Stimulated activated CD4-positive, alpha-beta T cell treated with anti-CD3 and anti-CD28 coated beads, Interleukin-4, amount 100 ng/mL, for 24 hours (primary cell): Measurements from ENCODE around the gene SAMD11.
"Not testable (repeated sequence)": the region's sequence is repeated elsewhere in the genome, so short reads cannot be mapped to it uniquely, and the experiment has no call there.

Experiments
- DNase-seq: peaks from one replicate; pipeline ENCODE4 v3.0.0-alpha.2; 2020

SAMD11 gene

DNA sequence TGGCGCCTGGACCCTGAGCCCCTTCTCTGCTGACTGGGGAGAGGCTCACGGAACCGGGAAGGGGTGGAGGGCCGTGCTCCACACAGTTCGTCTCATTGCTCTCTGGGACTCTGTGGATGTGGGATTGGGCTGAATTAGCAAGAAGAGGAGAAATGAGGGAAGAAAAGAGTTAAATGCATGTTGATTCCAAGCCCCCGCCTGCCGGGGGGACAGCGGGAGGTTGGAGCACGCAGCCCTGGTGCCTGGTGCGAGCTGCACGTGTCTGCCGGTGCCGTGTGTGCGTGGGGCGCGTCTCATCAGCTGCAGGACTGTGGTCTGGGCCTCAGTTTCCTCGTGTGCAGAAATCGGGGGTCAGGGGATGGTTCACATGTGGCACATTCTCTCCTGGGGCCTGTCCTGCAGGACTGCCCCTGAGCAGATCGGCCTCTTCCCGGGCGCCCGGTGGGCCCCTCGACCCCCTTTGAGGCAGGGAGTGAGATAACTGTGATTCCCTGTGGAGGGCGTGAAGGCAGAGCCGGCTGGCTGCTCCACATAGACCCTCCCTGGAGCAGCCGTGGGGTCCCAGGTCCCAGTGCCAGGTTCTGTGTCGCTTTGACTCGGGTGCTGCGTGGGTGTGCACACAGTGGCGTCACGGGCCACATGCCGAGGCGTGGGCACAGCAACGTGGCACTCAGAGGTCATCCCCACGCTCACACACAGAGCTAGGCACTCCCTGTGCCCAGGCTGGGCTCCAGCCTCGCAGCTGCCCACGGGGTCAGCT is 11.4 kb downstream of the SAMD11 start:
- no peak for DNase-seq

DNA sequence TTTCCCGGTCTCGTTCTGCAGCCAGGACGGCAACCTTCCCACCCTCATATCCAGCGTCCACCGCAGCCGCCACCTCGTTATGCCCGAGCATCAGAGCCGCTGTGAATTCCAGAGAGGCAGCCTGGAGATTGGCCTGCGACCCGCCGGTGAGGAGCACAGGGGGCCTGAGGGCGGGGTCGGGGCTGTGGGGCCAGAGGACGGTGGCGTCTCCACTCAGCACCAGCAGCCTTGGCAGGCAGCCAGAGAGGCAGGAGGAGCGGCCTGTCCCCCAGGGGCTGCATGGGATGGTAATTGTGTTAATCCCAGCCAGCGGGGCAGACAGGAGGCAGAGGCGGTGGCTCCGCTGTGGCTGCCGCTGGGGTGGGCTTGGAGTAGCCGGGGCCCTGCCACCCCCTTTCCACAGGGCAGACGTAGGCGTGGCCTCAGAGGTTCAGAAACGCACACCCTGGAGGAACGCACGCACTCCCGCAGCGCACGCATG is 12.1 kb downstream of the SAMD11 start:
- no peak for DNase-seq

DNA sequence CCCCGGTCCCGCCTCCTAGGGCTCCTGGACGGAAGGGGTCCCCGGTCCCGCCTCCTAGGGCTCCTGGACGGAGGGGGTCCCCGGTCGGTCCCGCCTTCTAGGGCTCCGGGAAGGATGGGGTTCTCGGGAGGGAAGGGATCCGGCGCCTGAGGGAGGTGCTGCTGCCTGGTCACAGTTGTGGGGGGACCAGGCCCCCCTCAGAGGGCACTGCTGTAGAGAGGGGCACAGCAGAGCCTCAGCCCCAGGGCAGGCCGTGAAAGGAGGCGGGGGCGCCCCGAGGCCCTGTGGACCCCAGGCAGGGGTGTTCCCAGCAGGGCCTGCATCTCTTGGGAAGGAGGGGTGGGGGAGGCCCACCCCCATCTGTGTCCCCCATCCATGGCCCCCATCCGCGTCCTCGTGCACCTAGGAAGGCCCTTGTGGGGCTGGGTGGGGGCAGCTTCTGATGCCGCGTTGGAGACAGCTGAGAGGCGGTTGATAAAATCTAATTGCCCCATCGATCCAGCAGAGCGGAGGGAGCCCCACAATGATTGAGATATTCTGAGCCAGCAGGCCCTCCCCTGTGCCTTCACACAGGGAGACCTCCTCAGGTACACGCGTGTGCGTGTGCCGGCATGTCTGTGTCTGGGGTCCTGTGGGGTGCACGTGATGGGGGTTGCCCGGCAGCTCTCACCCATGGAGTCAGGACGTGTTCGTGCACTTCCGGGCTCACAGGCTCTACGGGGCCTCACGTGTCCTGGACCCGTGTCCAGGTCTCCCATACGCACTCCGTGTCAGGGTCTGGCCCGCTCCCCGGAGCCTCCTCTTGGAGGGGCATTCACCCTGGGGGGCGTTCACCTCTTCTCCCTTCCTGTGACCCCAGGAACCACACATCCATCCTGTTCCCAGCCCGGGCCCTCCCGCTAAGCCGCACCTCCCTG is 12.9 kb downstream of the SAMD11 start:
- no peak for DNase-seq

DNA sequence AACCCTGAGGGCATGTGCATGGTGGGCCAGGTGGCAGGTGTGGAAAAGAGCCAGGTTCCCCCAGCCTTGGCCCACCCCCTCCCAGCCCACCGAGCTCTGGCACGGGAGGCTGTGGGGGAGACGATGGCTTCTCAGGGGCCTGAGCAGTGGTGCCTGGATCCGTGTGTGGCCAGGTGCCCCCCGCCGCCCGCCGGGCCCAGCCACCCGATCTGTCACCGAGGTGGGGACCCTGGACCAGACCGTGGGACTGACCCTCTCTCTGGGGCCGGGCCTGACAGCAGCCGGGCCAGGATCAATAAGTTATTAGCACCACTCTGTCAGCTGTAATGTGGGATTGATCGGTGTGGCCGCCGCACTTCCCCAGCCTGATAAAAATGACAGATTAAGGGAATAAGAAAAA is 13.8 kb downstream of the SAMD11 start:
- no peak for DNase-seq

DNA sequence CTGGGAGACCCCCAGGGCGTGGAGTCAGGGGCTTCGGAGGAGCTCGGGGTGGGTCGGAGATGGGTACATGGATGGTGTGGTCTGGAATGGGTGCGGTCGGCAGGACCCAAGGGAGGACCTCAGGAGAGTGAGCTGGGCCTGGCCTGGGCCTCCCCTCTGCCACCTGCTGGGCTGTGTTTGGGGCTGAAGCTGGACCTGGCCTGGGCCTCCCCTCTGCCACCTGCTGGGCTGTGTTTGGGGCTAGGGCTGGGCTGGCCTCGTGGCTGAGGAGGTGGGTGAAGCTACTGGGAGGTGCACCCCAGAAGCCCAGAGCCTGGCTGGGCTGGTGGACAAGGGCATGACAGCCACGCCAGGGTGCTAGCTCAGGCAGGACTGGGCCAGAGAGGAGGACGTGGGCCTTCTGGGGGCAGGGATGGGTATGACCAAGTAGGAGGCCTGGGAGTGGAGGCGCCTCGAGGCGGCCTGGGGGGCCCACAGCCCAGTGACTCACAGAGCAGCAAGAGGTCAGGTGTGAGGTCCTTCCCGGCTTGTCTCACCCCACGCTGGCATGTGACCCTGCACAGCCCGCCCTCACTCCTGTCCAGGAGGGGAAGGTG is 14.5 kb downstream of the SAMD11 start:
- no peak for DNase-seq

DNA sequence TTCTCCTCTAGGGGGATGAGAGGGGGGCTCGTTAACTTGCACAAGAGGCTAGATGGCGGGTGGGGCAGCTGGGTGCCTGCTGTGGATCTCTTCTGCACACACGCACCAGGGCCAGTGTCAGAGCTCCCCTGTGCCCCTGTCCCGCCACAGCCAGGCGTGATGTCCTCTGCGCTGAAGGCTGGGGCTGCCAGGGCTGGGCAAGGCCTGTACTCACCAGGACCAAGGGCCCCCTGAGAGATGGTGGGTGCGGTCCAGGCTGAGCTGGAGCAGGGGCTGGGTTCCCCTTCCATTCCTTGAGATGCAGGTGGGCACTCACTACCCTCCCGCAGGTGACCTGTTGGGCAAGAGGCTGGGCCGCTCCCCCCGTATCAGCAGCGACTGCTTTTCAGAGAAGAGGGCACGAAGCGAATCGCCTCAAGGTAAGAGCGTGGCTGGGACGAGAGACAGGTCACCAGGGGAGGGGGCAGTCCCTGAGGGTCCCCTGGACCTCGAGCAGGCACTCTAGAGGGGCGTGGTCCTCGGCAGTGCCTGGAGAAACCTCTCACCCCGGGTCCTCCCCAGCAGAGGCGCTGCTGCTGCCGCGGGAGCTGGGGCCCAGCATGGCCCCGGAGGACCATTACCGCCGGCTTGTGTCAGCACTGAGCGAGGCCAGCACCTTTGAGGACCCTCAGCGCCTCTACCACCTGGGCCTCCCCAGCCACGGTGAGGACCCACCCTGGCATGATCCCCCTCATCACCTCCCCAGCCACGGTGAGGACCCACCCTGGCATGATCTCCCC is 15.2 kb downstream of the SAMD11 start:
- no peak for DNase-seq

DNA sequence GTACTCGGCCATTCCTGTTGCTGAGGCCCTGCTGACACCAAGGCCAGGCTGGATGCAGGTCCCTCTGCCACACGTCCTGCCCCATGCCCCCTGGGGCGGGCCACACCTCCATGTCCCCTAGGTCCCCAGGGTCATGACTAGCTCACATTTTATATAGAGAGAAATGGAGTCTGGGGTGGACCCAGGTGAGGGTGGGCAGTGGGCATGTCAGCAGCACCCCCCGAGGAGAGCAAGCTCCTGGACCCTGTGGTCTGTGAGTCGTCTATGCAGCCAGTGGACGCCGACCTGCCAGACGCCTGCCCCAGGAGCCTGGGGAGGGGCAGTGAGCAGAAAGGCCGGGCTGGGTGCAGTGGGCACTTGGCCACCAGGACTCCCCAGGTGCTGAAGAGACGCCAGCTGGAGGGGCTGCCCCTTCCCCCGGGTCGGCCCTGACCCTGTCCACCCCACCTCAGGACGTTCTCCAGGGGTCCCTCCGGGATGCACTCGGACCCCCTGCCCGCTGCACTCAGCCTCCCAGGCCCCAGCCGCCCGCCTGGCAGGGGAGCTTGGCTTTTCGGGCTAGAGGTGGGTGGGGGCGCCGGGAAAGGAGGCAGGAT is 15.9 kb downstream of the SAMD11 start:
- no peak for DNase-seq

DNA sequence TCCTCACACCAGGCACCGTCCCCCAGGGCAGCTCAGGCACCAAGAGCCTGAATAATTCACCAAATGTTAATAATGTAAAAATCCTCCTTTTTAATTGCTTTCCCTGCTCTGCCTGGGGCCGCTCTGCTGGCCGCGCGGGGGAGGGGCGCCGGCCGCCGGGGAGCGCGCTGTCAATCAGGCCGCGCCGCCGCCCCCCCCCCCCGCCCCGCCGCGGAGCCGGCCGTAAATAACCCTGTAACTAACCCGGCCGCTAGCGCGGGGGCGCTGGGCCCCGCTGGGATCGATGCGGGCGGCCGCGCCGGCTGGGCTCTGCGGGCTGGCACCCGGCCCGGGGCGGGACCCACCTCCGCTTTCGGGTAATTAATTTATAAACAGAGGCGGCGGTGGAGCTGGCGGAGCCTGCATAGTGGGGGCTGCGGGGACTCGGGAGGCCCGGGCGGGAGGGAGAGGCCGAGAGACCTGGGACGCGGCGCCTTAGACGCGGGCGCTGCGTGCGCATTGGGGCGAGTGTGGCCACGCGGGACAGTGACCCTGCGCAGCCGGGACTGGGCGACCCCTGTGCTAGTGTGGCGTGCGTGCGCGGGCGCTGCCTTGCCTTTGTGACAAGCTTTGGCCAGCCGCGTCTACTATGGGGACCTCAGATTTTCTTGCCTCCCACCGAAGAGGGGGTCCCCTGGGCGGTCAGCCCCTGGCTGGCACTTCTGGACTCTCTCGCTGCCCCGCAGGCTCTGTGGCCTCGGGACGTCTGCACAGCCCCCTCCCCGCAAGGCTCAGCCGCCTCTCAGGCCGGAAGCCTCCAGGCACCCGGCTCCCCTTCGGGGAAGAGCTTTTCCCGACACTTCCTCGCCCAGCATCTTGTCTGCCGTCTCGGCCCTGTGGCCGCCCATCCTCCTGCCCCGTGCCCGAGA is 16.6 kb downstream of the SAMD11 start:
- DNase-seq: no peak

DNA sequence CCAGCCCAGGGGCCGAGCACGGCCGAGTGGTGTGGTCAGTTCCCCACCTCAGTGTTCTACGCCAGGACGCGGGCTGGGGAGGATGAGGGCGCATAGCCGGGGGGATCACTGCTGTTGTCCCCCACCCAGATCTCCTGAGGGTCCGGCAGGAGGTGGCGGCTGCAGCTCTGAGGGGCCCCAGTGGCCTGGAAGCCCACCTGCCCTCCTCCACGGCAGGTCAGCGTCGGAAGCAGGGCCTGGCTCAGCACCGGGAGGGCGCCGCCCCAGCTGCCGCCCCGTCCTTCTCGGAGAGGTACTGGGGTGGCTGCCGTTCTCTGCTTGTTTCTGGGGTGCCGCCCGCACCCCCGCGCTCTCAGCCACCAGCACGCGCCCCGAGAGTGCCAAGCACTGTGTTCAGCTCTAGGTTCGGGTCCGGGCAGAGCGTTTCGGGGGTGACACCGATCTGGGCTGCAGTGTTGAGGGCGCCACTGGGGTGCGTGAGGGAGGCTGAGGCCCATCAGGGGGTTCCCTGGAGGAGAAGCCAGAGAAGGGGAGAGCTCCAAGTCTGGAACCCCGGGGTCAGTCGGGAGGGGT is 17.4 kb downstream of the SAMD11 start:
- DNase-seq: no peak

DNA sequence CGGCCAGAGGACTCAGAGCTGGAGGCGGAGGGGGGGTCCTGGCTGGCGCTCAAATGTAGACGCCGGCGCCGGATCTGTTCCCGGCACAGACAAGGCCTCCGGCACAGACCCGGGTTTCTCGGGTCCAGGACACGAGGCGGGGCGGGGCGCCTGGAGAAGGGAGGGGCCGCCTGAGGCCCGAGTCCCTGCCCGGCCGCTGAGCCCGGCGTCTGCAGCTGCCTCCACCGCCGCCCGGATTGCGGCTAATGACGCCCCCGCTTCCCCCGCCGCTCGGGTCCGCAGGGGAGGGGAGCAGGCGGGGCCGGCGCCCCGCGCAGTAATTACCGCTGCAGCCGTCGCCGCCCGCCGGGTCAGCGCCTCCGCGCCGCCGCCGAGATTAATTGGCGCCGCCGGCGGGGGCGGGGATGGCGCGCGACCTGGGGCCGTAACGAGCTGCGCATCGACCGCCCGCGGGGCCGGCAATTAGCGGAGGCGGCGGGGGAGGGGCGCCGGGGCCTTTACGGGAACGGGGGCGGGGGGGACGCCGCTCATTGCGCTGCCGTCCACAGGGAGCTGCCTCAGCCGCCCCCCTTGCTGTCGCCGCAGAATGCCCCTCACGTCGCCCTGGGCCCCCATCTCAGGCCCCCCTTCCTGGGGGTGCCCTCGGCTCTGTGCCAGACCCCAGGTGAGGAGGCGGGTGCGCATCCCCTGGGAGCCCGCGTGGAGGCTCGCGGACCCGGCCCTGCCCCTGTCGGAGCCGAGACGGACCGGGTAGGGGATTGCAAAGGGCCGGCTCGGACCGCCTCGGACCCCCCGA is 18.1 kb downstream of the SAMD11 start:
- no peak for DNase-seq

DNA sequence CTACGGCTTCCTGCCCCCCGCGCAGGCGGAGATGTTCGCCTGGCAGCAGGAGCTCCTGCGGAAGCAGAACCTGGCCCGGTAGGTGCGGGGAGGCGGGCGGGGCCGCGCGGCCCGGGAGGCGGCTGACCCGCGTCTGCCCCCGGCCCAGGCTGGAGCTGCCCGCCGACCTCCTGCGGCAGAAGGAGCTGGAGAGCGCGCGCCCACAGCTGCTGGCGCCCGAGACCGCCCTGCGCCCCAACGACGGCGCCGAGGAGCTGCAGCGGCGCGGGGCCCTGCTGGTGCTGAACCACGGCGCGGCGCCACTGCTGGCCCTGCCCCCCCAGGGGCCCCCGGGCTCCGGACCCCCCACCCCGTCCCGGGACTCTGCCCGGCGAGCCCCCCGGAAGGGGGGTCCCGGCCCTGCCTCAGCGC is 18.7 kb downstream of the SAMD11 start:
- DNase-seq: no peak

DNA sequence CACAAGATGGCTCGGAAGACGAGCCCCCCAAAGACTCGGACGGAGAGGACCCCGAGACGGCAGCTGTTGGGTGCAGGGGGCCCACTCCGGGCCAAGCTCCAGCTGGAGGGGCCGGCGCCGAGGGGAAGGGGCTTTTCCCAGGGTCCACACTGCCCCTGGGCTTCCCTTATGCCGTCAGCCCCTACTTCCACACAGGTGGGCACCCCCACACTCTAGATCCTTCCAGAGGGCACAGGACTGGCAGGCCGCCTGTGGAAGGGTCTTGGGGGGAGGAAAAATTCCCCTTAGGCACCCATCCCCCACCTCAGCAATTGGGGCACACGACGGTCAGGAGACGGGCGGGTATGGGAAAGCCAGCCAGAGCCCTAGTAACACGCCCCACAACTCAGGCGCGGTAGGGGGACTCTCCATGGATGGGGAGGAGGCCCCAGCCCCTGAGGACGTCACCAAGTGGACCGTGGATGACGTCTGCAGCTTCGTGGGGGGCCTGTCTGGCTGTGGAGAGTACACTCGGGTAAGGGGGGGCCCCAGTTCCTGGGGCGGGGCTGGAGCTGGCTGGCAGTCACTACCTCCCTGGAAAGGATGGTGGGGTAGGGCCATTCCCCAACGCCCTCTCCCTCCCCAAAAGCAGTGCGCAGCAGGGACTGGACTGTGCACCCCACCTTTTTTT is 19.3 kb downstream of the SAMD11 start:
- no peak for DNase-seq

DNA sequence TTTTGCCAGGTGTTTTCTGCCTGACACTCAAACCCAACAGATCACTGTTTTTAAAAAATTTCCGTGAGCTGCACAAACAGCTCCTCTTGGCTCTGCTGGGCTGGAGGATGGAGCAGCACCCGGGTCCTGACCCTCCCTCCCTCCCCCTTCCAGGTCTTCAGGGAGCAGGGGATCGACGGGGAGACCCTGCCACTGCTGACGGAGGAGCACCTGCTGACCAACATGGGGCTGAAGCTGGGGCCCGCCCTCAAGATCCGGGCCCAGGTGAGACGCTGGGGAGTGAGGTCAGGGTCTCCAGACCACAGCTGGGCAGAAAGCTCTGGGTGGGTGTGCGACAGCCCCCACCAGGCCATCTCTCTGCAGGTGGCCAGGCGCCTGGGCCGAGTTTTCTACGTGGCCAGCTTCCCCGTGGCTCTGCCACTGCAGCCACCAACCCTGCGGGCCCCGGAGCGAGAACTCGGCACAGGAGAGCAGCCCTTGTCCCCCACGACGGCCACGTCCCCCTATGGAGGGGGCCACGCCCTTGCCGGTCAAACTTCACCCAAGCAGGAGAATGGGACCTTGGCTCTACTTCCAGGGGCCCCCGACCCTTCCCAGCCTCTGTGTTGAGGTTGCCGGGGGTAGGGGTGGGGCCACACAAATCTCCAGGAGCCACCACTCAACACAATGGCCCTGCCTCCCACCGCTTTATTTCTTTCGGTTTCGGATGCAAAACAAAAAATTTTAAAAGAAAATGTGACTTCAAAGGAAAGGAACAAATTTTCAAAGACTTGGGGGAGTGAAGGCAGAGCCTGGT is 20.0 kb downstream of the SAMD11 start:
- DNase-seq: no peak

DNA sequence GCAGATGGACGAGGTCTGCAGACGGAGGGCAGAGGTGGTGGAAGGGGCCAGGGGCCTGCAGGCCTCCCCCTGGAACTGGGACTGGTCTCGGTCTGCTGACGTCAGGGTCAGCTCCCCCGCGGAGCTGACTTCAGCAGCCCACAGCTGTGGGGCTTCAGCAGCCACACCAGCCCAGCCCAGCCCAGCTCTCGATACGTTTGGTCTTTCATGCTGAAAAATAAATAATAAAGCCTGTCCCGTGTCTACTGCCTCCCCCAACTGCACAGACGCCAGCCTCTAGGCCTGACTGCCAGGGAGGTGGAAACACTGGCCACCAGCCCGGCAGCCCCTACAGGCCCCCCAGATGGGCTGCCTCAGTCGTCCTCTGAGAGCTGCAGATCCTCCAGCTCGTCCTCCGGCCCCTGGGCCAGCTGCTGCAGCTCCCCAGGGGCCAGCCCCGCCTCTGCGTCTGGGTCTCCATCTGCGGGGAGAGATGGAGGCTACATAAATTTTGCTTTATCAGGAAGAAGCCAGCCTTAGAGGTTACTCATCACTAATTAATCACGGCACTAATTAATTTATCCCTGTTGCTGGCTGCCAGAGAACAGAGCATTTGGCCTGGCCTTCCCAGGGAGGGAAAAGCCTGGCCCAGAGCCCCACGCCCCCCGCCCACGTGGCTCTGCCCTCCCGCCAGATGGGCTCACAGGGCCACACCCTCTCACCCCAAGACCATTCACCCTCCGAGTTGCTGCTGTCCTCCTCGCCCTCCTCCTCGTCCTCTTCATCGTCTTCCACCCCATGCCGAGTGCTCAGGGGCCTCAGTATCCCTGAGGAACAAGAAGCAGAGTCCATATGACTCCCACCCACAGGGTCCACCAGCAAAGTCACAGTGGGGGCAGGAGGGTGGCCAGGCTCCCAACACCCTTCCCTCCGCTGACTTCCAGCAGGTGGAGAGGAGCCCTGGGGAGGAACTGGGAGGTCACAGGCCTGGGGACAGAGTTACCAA is 20.9 kb downstream of the SAMD11 start:
- DNase-seq: no peak

DNA sequence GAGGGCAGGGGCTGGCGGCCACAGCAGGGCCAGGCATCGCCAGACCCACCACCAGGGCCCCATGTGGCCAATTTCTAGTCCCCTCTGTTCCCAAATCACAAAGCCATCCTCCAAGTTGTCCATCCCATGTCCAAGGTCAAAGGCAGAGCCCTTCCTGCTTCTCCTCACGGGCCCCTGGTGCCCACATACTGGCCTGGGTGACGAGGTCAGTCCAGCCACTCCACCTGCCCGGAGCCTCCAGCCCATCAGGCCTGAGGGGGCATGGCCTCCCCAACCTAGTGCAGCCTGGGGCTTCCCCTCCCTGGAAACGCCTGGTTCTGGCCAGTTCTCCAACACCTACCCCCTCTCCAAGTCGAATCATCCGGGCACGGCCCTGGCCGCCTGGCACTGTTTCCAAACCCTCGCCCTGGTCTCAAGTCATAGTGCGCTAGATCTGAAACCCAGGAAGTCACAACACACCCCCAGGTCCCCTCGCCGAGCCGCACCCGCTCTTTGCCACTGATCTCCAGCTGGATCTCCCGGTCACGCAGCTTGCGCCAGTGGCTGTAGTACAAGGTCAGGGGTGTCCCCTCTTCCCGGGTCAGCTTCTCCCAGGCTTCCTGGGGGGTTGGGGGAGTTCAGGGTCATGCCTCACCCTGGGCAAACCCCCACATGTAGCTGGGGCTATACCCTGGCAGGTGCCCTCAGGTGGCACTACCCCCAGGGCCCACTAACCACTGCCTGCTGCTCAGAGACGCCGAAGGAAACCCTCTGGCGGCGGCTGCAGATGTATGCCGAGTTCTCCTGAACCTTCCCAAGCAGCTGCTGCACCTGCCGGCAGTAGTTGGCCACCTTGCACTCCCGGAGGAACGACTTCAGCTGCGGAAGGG is 22.2 kb downstream of the SAMD11 start:
- no peak for DNase-seq

DNA sequence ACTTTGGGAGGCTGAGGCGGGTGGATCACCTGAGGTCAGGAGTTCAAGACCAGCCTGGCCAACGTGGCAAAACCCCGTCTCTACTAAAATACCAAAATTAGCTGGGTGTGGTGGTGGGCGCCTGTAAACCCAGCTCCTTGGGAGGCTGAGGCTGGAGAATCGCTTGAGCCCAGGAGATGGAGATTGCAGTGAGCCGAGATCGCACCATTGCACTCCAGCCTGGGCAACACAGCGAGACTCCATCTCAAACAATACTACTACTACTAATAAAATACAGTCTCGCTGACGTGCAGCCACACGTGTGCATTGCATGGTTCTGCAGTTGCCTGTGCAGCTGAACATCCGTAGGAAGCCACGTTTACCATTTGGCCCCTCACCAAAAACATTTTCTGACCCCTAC is 23.1 kb downstream of the SAMD11 start:
- not testable (repeated sequence) for DNase-seq
